Measurements from ENCODE around the gene AVPR1B. TPM values are rescaled to one million over a fixed set of nuclear protein-coding genes. Genes with fewer than 3 reads are reported as not detected.
A peak's percentile ranks its signal among the peaks of the same experiment; 100 is the strongest.

Gene AVPR1B, protein sequence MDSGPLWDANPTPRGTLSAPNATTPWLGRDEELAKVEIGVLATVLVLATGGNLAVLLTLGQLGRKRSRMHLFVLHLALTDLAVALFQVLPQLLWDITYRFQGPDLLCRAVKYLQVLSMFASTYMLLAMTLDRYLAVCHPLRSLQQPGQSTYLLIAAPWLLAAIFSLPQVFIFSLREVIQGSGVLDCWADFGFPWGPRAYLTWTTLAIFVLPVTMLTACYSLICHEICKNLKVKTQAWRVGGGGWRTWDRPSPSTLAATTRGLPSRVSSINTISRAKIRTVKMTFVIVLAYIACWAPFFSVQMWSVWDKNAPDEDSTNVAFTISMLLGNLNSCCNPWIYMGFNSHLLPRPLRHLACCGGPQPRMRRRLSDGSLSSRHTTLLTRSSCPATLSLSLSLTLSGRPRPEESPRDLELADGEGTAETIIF
- total RNA-seq (2014; rRNA removed; shearing (Covaris generic)): not detected in 2 replicates

GRCh38 chr1:206117151-206117948 is at the start of gene AVPR1B:
Gene AVPR1B (minus strand): TSS chr1:206117388. CDS start chr1:206116890, 498 bp downstream.
- peak; percentile 88 for DNase-seq
- no peaks in the 10 kb centered on the region for H3K36me3 ChIP-seq (replicated peaks; ENCODE audit: control insufficient read depth, insufficient read depth, low read length)
- H3K4me3 ChIP-seq (ENCODE audit: insufficient read depth, low read depth, low read length): peak within 1 kb of the TSS; percentile 61
- peaks cover 24% of the 10 kb centered on the region for H3K27me3 ChIP-seq (ENCODE audit: control insufficient read depth, insufficient read depth, low read length)

DNA sequence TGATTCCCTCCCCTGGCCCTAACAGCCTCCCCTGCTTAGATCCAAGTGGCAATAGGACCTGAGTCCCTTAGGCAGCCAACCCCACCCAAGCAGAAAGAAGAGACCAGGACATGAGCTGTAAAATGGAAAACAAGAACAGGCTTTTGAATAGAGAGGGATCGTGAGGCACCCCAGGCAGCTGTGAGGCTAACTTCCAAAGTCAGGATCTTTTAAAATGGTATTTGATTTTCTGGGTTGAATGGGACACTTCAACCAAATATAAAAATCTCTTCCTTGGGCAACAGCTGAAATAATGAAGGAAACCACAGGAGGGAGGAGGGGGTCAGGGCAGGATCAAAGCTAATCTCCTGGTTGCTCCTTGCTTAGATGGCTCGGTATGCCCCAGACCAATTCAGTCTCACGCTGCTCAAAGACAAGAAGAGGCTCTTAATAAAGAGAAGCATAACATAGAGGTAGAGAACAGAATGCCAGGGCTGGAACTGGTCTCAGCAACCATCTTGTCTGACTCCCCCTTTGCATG is 28.6 kb upstream of the AVPR1B start:
- H3K4me3 ChIP-seq (ENCODE audit: insufficient read depth, low read depth, low read length): no peak overlapping the region
- no peaks in the 10 kb centered on the region for H3K27me3 ChIP-seq (ENCODE audit: control insufficient read depth, insufficient read depth, low read length)
- H3K36me3 ChIP-seq (replicated peaks; ENCODE audit: control insufficient read depth, insufficient read depth, low read length): no peaks in the 10 kb centered on the region
- DNase-seq: peak; percentile 28

DNA sequence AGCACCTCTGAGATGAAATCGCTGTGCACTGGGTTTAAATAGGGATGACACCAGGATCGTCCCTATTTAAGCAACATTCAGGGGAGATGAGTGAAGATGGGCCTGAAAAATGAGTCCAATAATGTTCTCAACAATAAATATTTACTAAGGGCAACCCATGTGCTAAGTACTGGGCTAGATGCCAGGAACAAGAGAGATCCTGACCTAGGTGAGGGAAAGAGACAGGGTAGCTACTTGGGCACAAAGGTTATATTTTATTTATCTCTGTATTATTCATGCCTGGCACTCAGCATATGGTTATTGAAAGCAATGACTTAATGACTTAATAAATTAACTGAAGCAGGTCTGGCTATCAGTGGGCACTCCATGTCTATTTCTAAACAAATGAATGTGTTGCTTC is 27.4 kb upstream of the AVPR1B start:
- no peaks in the 10 kb centered on the region for H3K36me3 ChIP-seq (replicated peaks; ENCODE audit: control insufficient read depth, insufficient read depth, low read length)
- no peak for DNase-seq
- H3K4me3 ChIP-seq (ENCODE audit: insufficient read depth, low read depth, low read length): no peak overlapping the region
- H3K27me3 ChIP-seq (ENCODE audit: control insufficient read depth, insufficient read depth, low read length): no peaks in the 10 kb centered on the region

- H3K27me3 ChIP-seq (ENCODE audit: control insufficient read depth, insufficient read depth, low read length): no peaks in the 10 kb centered on the region
- no peak overlapping the region for H3K4me3 ChIP-seq (ENCODE audit: insufficient read depth, low read depth, low read length)
- H3K36me3 ChIP-seq (replicated peaks; ENCODE audit: control insufficient read depth, insufficient read depth, low read length): no peaks in the 10 kb centered on the region
- DNase-seq: no peak
Measured at GRCh38 chr1:206143537-206144172, 26.5 kb upstream of the AVPR1B start.

DNA sequence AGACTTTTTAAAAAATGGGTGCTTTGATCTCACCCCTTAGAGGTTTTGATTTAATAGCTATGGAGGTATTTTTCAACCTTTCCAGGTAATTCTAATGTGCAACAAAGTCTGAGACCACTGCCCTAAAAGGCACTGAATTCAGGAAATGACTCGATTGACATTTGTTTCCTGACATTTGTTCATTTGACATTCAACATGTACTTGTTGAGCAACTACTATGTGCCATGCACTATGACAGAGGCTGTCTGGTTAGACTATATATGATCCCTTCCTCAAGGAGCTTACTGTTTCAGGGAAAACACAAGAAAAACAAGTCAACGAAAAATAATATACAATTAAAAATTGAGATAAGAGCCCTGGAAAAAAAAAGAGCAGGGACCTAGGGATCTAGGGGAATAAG is 25.6 kb upstream of the AVPR1B start:
- Histone ChIP-seq H3K27me3 (ENCODE audit: control insufficient read depth, insufficient read depth, low read length) (no peaks in the 10 kb centered on the region), H3K36me3 (replicated peaks; ENCODE audit: control insufficient read depth, insufficient read depth, low read length) (no peaks in the 10 kb centered on the region)
- no peak for DNase-seq

GRCh38 chr1:206142011-206142410 is 24.8 kb upstream of the AVPR1B start:
- Histone ChIP-seq H3K27me3 (ENCODE audit: control insufficient read depth, insufficient read depth, low read length) (no peaks in the 10 kb centered on the region), H3K4me3 (ENCODE audit: insufficient read depth, low read depth, low read length) (no peak overlapping the region), H3K36me3 (replicated peaks; ENCODE audit: control insufficient read depth, insufficient read depth, low read length) (no peaks in the 10 kb centered on the region)
- DNase-seq: no peak

More for the DNA sequence above, 25.6 kb upstream of the AVPR1B start:
- H3K4me3 ChIP-seq (ENCODE audit: insufficient read depth, low read depth, low read length): no peak overlapping the region

- no peaks in the 10 kb centered on the region for H3K36me3 ChIP-seq (replicated peaks; ENCODE audit: control insufficient read depth, insufficient read depth, low read length)
- DNase-seq: no peak
- H3K4me3 ChIP-seq (ENCODE audit: insufficient read depth, low read depth, low read length): no peak overlapping the region
- no peaks in the 10 kb centered on the region for H3K27me3 ChIP-seq (ENCODE audit: control insufficient read depth, insufficient read depth, low read length)
Measured at GRCh38 chr1:206136241-206136640, 19.1 kb upstream of the AVPR1B start.

DNA sequence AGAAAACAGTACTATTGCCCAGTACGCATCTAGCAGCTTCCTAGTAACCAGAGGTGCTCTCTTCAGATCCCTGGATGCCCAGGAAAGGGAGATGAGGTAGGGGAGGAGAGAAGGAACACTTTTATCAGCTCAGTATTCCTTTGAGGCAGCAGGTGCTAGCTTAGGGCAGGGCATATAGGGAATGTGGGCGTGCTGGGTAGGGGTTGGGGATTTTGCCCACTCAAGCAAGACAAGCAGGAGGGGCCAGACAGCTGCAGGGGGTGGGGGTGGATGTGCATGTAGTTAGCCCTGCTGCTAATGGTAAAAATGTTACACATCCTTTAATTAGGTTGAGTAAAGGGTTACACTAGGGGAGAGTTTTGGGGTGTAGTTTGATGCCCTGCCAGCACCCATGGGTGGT is 18.1 kb upstream of the AVPR1B start:
- no peaks in the 10 kb centered on the region for H3K36me3 ChIP-seq (replicated peaks; ENCODE audit: control insufficient read depth, insufficient read depth, low read length)
- H3K27me3 ChIP-seq (ENCODE audit: control insufficient read depth, insufficient read depth, low read length): no peaks in the 10 kb centered on the region
- DNase-seq: no peak
- no peak overlapping the region for H3K4me3 ChIP-seq (ENCODE audit: insufficient read depth, low read depth, low read length)

- H3K36me3 ChIP-seq (replicated peaks; ENCODE audit: control insufficient read depth, insufficient read depth, low read length): no peaks in the 10 kb centered on the region
- H3K4me3 ChIP-seq (ENCODE audit: insufficient read depth, low read depth, low read length): no peak overlapping the region
- H3K27me3 ChIP-seq (ENCODE audit: control insufficient read depth, insufficient read depth, low read length): no peaks in the 10 kb centered on the region
- no peak for DNase-seq
Measured at GRCh38 chr1:206133751-206134415, 16.7 kb upstream of the AVPR1B start.

- no peak for DNase-seq
- Histone ChIP-seq H3K36me3 (replicated peaks; ENCODE audit: control insufficient read depth, insufficient read depth, low read length) (no peaks in the 10 kb centered on the region), H3K4me3 (ENCODE audit: insufficient read depth, low read depth, low read length) (no peak overlapping the region), H3K27me3 (ENCODE audit: control insufficient read depth, insufficient read depth, low read length) (no peaks in the 10 kb centered on the region; the same call in 1 of the 2 replicates)
Measured at GRCh38 chr1:206131037-206131436, 13.8 kb upstream of the AVPR1B start.

DNA sequence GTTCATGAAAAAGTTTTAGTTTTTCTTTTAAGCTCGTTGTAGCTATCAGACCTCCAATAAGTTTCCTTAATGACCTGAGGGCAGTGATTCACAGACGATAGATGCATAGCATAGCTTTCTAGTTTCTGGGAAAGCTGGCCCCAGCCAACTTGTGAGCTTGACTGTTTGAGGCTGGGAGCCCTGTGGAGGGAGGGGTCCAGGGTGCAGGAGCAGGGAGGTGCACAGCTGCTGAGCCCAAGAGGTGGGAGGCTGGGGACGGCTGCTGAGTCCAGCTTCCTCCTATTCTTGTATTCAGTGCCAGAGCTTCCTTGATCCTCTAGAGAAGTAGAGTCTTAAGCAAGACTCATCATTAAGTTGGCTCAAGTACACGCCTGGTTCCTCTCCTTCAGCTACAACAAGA is 11.0 kb upstream of the AVPR1B start:
- no peaks in the 10 kb centered on the region; the same call in 1 of the 2 replicates for H3K27me3 ChIP-seq (ENCODE audit: control insufficient read depth, insufficient read depth, low read length)
- no peak for DNase-seq
- no peak overlapping the region for H3K4me3 ChIP-seq (ENCODE audit: insufficient read depth, low read depth, low read length)
- no peaks in the 10 kb centered on the region for H3K36me3 ChIP-seq (replicated peaks; ENCODE audit: control insufficient read depth, insufficient read depth, low read length)

GRCh38 chr1:206127336-206127735 is 10.1 kb upstream of the AVPR1B start:
- H3K27me3 ChIP-seq (ENCODE audit: control insufficient read depth, insufficient read depth, low read length): no peaks in the 10 kb centered on the region; the same call in 1 of the 2 replicates
- no peak overlapping the region for H3K4me3 ChIP-seq (ENCODE audit: insufficient read depth, low read depth, low read length)
- H3K36me3 ChIP-seq (replicated peaks; ENCODE audit: control insufficient read depth, insufficient read depth, low read length): no peaks in the 10 kb centered on the region
- no peak for DNase-seq

DNA sequence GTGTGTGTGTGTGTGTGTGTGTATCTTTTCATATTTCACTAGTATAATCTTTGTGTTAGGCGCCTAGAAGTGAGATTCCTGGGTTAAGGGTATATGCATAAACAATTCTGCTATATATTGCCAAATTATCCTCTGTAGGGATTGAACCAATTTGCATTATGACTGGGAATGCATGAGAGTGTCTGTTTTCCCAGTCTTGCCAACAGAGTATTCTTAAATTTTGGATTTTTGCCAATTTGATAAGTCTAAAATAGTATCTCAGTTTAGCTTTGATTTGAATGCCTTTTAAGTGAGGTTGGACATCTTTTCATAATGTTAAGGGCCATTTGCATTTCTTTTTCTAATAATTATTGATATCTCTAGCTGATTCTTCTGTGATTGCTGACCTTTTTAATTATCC is 8.2 kb upstream of the AVPR1B start:
- Histone ChIP-seq H3K36me3 (replicated peaks; ENCODE audit: control insufficient read depth, insufficient read depth, low read length) (no peaks in the 10 kb centered on the region), H3K27me3 (ENCODE audit: control insufficient read depth, insufficient read depth, low read length) (no peaks in the 10 kb centered on the region; the same call in 1 of the 2 replicates), H3K4me3 (ENCODE audit: insufficient read depth, low read depth, low read length) (no peak overlapping the region)
- DNase-seq: no peak

- Histone ChIP-seq H3K36me3 (replicated peaks; ENCODE audit: control insufficient read depth, insufficient read depth, low read length) (no peaks in the 10 kb centered on the region), H3K4me3 (ENCODE audit: insufficient read depth, low read depth, low read length) (no peak overlapping the region), H3K27me3 (ENCODE audit: control insufficient read depth, insufficient read depth, low read length) (peaks cover 6% of the 10 kb centered on the region)
- DNase-seq: no peak
Measured at GRCh38 chr1:206122686-206123085, 5.5 kb upstream of the AVPR1B start.

Data from H7 (cell line).